Fibroblast of lung (primary cell): ENCODE measurements around the gene DCAF15. TPM values are rescaled to one million over a fixed set of nuclear protein-coding genes. Genes with fewer than 3 reads are reported as not detected.

Experiments used
- DNase-seq, 2 donors: peaks; one replicate each; pipeline versions ENCODE4 v3.0.0 to v3.0.0-alpha.2; 2010; ENCODE audit warnings: low read depth in 2 of 2
- H2AFZ ChIP-seq: 2 replicates; pipeline ENCODE4 v1.5.1; 2012; ENCODE audit warnings: low read length, control low read depth, inconsistent platforms
- H3K27ac ChIP-seq: 2 replicates; pipeline ENCODE4 v1.5.1; 2011; ENCODE audit warnings: low read length, control low read depth; ENCODE audit not compliant: insufficient read depth
- H3K27me3 ChIP-seq: 2 replicates; pipeline ENCODE4 v1.5.1; 2011; ENCODE audit warnings: mild to moderate bottlenecking, low read length; ENCODE audit not compliant: control insufficient read depth, insufficient read depth
- H3K36me3 ChIP-seq: 2 replicates; pipeline ENCODE4 v1.5.1; 2011; ENCODE audit warnings: low read length; ENCODE audit not compliant: control insufficient read depth, insufficient read depth
- H3K4me1 ChIP-seq: 2 replicates; pipeline ENCODE4 v1.5.1; 2011; ENCODE audit warnings: low read length; ENCODE audit not compliant: control insufficient read depth, insufficient read depth; ENCODE audit errors: extremely low read depth
- H3K4me2 ChIP-seq: 2 replicates; pipeline ENCODE4 v1.5.1; 2011; ENCODE audit warnings: low read length, control low read depth; ENCODE audit not compliant: insufficient read depth; ENCODE audit errors: extremely low read depth
- H3K4me3 ChIP-seq, 4 experiments: fragments of 200-600 bp in 1 of 4; sonication (generic) in 1 of 4; replicated peaks in 1 of 4; 2 replicates each; pipeline ENCODE4 v1.5.1; 2011 to 2016; ENCODE audit warnings: low read length in 4 of 4, low read depth in 3 of 4, mild to moderate bottlenecking in 3 of 4, control low read depth in 2 of 4, inconsistent platforms in 1 of 4, mixed read lengths in 1 of 4; ENCODE audit not compliant: insufficient read depth in 1 of 4; ENCODE audit errors: control extremely low read depth in 1 of 4
- H3K79me2 ChIP-seq: 2 replicates; pipeline ENCODE4 v1.5.1; 2012; ENCODE audit warnings: mild to moderate bottlenecking, low read length, inconsistent platforms; ENCODE audit not compliant: control insufficient read depth, insufficient read depth
- H3K9ac ChIP-seq: 2 replicates; pipeline ENCODE4 v1.5.1; 2011; ENCODE audit warnings: mild to moderate bottlenecking, low read length, control low read depth; ENCODE audit not compliant: insufficient read depth
- H3K9me3 ChIP-seq: 2 replicates; pipeline ENCODE4 v1.5.1; 2012; ENCODE audit warnings: low read depth, low read length; ENCODE audit not compliant: control insufficient read depth, insufficient read depth
- H4K20me1 ChIP-seq: 2 replicates; pipeline ENCODE4 v1.5.1; 2011; ENCODE audit warnings: low read length; ENCODE audit not compliant: control insufficient read depth, insufficient read depth; ENCODE audit errors: extremely low read depth
- CTCF ChIP-seq, 2 donors: IDR thresholded peaks in 1 of 2; conservative IDR thresholded peaks in 1 of 2; 1 replicate in 1 of 2; 2 replicates in 1 of 2; pipeline ENCODE4 v1.5.1; 2011 to 2012; ENCODE audit warnings: low read length in 2 of 2, control low read depth in 1 of 2, inconsistent platforms in 1 of 2, low read depth in 1 of 2, mild to moderate bottlenecking in 1 of 2
- EZH2 ChIP-seq: IDR thresholded peaks from 2 replicates; pipeline ENCODE4 v1.5.1; 2012; ENCODE audit warnings: low read length, control low read depth, mild to moderate bottlenecking; ENCODE audit errors: missing control alignments
- polyA plus RNA-seq, 2 donors: library from polyadenylated mRNA; depleted of rRNA in 1 of 2; stranded (reverse) in 1 of 2; unstranded in 1 of 2; fragments of >200 nt; gene quantifications; 2 replicates each; pipeline ENCODE4 v1.2.1, GENCODE V29; 2011 to 2012; ENCODE audit warnings: missing spikeins in 1 of 2
- total RNA-seq: library from RNA; depleted of rRNA; stranded (reverse); fragments of >200 nt; gene quantifications from 2 replicates; pipeline ENCODE4 v1.2.1, GENCODE V29; 2014

Gene DCAF15
- total and polyA plus RNA-seq, 2 donors (not counting 1 experiment from before 2014, with no cell fraction given) = 6.3 to 9.5 TPM

GRCh38 chr19:13964776-13965175 lies 12.5 kb downstream of the DCAF15 start:
- TF ChIP-seq EZH2 = no peak
- TF ChIP-seq CTCF (conservative IDR thresholded peaks at IDR 0.05 in 1 of 2, IDR thresholded peaks at IDR 0.05 in 1 of 2; ENCODE audit: low read depth in 1 of 2, low read length in 2 of 2) = no peak
- H3K4me2 ChIP-seq = no peak overlapping the region
- H3K79me2 ChIP-seq = no peaks in the 10 kb centered on the region
- no peaks in the 10 kb centered on the region for H3K9me3 ChIP-seq
- DNase-seq = peak; percentile 49 to 63
- no peaks in the 10 kb centered on the region for H4K20me1 ChIP-seq
- H3K4me3 ChIP-seq = no peak overlapping the region
- H3K27me3 ChIP-seq = no peaks in the 10 kb centered on the region
- no peak overlapping the region for H3K27ac ChIP-seq
- no peak overlapping the region for H2AFZ ChIP-seq
- no peak overlapping the region for H3K9ac ChIP-seq
- H3K4me1 ChIP-seq = no peaks in the 10 kb centered on the region
- peaks cover 29% of the 10 kb centered on the region for H3K36me3 ChIP-seq

- Histone ChIP-seq H3K36me3 (peaks cover 24% of the 10 kb centered on the region), H3K9ac (no peak overlapping the region), H3K4me3 (no peak overlapping the region), H2AFZ (no peak overlapping the region), H3K4me2 (no peak overlapping the region), H3K27me3 (no peaks in the 10 kb centered on the region), H3K9me3 (no peaks in the 10 kb centered on the region), H3K27ac (no peak overlapping the region), H3K79me2 (no peaks in the 10 kb centered on the region), H4K20me1 (no peaks in the 10 kb centered on the region), H3K4me1 (no peaks in the 10 kb centered on the region)
- TF ChIP-seq CTCF (conservative IDR thresholded peaks at IDR 0.05 in 1 of 2, IDR thresholded peaks at IDR 0.05 in 1 of 2; ENCODE audit: low read depth in 1 of 2, low read length in 2 of 2) (no peak), EZH2 (no peak)
- DNase-seq = no peak
Measured at GRCh38 chr19:13965377-13965896, 13.1 kb downstream of the DCAF15 start.

- TF ChIP-seq EZH2 (no peak), CTCF (conservative IDR thresholded peaks at IDR 0.05 in 1 of 2, IDR thresholded peaks at IDR 0.05 in 1 of 2; ENCODE audit: low read depth in 1 of 2, low read length in 2 of 2) (no peak)
- Histone ChIP-seq H2AFZ (no peak overlapping the region), H3K36me3 (peaks cover 19% of the 10 kb centered on the region), H3K4me2 (no peak overlapping the region), H3K79me2 (no peaks in the 10 kb centered on the region), H3K9ac (no peak overlapping the region), H3K27me3 (no peaks in the 10 kb centered on the region), H3K9me3 (no peaks in the 10 kb centered on the region), H3K4me1 (no peaks in the 10 kb centered on the region), H4K20me1 (no peaks in the 10 kb centered on the region), H3K4me3 (no peak overlapping the region), H3K27ac (no peak overlapping the region)
- no peak for DNase-seq
Measured at GRCh38 chr19:13965926-13966683, 13.8 kb downstream of the DCAF15 start.
